Urinary bladder (tissue), 4 donors: ENCODE measurements around the gene TXNL1. TPM values are rescaled to one million over a fixed set of nuclear protein-coding genes. Genes with fewer than 3 reads are reported as not detected.

Source experiments
- DNase-seq: peaks from one replicate; pipeline ENCODE4 v3.0.0-alpha.2; 2015; ENCODE audit errors: extremely low spot score
- H3K27ac ChIP-seq: one replicate; pipeline ENCODE4 v1.5.1; 2013; ENCODE audit warnings: low read depth, mild to moderate bottlenecking, moderate library complexity
- H3K36me3 ChIP-seq: one replicate; pipeline ENCODE4 v1.6.1; 2013; ENCODE audit warnings: mild to moderate bottlenecking, moderate library complexity; ENCODE audit not compliant: insufficient read depth
- H3K4me1 ChIP-seq: one replicate; pipeline ENCODE4 v1.6.1; 2013; ENCODE audit warnings: mild to moderate bottlenecking, moderate library complexity; ENCODE audit not compliant: insufficient read depth
- H3K4me3 ChIP-seq: one replicate; pipeline ENCODE4 v1.5.1; 2013; ENCODE audit warnings: low read depth, low read length
- WGBS: extraction: QIAGEN DNeasy Blood & Tissue Kit; methylation state at CpG from one replicate; pipeline ENCODE4 v1.1.7; 2013; 5-methylcytosine and 5-hydroxymethylcytosine counted together
- polyA plus RNA-seq: library from polyadenylated mRNA; stranded (reverse); fragments of 200-250 nt; gene quantifications from one replicate; pipeline ENCODE4 v1.2.3, GENCODE V29; 2013
- total RNA-seq: library from RNA; depleted of rRNA; stranded (reverse); fragments of >200 nt; gene quantifications from one replicate; pipeline ENCODE4 v1.2.3, GENCODE V29; 2014
- donor health status: healthy with polysubstance abuse.
- donor health status: healthy.

Gene TXNL1
- total and polyA plus RNA-seq, 2 donors, result 50.2 to 61.7 TPM

GRCh38 chr18:56637176-56637575 is 1.2 kb downstream of the TXNL1 start:
- peak overlapping the region; percentile 87 for H3K4me3 ChIP-seq
- no peaks in the 10 kb centered on the region for H3K36me3 ChIP-seq
- 3% methylated on average over 8 of the region's 8 CpGs for WGBS
- DNase-seq, result no peak
- no peaks in the 10 kb centered on the region for H3K4me1 ChIP-seq
- H3K27ac ChIP-seq, result peak overlapping the region; percentile 5

DNA sequence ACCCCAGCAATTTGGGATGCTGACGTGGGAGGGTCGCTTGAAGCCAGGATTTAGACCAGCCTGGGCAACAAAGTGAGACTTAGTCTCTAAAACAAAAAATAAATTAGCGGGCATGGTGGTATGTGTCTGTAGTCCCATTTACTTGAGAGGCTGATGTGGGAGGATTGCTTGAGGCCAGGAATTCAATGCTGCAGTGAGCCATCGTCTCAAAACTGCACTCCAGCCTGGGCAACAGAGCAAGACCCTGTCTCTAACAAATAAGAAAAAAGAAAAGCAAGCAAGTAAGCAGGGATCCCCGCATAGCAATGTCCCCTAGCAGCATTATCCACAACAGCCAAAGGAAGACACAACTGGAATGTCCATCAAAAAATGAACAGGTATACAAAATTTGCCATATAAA is 3.4 kb downstream of the TXNL1 start:
- DNase-seq, result no peak
- H3K4me3 ChIP-seq, result no peak overlapping the region
- no peaks in the 10 kb centered on the region for H3K36me3 ChIP-seq
- H3K27ac ChIP-seq, result no peak overlapping the region
- H3K4me1 ChIP-seq, result no peaks in the 10 kb centered on the region
- 93% methylated on average over 5 of the region's 5 CpGs for WGBS

DNA sequence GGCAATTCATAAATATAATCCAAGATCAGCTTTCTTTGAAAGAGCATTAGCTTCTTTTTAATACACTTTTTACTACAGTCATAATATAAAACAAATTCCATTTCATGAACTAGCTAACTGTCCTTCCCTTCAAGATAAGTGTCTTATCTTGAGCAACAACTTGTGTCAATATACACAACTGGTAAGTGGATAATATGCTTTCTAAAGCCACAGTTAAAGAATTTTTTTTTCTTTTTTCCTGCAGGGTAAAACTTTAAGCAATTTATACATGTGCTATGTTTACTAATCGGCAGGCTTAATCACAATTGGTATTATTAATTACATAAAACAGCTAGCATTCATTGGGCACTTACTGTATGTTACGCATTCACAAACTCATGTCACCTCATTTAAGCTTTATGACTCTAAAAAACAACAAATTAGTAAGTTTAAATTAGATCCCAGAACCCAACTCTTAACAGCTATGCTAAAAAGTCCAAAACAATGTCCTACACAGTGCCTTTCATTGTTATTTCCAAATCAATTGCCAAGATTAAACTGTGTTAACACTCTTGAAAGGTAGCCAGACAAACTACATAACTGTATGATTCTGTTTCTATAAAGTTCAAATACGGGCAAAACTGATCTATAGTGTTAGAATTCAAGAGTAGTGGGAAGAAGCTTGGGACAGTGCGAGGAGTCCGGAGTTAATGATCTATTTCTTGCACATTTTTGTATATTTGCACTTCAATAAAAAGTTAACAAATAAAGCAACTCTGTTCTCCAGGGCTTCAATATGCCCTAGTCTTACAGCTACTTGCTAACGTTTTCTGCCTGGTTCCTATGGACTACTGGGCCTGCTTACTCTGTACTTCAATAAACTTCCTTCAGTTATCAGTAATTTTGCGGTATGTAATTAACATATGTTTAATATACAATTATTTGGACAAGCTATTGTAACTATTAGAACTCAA is 6.0 kb downstream of the TXNL1 start:
- Histone ChIP-seq H3K4me3 (no peak overlapping the region), H3K36me3 (no peaks in the 10 kb centered on the region), H3K27ac (no peak overlapping the region), H3K4me1 (no peaks in the 10 kb centered on the region)
- DNase-seq, result no peak
- 84% methylated on average over 7 of the region's 7 CpGs for WGBS

- WGBS, result 71% methylated on average over 2 of the region's 2 CpGs
- no peak for DNase-seq
- H3K36me3 ChIP-seq, result no peaks in the 10 kb centered on the region
- H3K4me3 ChIP-seq, result no peak overlapping the region
- no peaks in the 10 kb centered on the region for H3K4me1 ChIP-seq
- H3K27ac ChIP-seq, result no peak overlapping the region
These were observed 10.4 kb downstream of the TXNL1 start for GRCh38 chr18:56627991-56628390.

DNA sequence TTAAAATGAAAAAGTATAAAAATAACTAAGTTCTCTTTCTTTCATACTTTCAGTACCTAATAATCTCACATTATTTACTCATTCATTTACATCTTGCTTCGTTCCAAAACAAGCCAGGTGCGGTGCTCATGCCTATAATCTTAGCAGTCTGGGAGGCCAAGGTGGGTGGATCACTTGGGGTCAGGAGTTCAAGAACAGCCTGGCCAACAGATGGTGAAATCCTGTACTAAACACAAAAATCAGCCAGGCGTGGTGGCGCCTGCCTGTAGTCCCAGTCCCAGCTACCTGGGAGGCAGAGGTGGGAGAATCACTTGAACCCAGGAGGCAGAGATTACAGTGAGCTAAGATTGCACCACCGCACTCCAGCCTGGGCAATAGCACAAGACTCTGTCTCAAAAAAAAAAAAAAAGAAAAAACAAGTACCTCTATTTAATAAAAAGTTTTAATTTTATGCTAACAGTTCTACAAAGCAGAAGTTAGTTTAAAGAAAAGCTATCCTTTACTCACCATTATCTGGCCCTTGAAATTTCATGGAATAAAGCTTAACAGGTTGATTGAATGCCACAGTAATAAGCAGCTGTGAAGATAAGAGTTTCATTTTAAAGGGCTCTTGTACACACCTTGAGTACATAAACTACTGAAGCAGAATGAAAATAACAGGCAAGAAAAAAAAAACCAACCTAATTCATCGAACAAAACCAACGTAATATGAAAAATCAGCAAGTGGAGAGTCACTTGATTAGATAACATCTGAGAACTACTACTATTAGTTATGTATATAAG is 22.5 kb downstream of the TXNL1 start:
- no peak for DNase-seq
- Histone ChIP-seq H3K36me3 (peaks cover 4% of the 10 kb centered on the region), H3K4me1 (no peaks in the 10 kb centered on the region), H3K27ac (no peak overlapping the region), H3K4me3 (no peak overlapping the region)
- WGBS, result 85% methylated on average over 7 of the region's 7 CpGs

GRCh38 chr18:56606618-56607017 is 31.8 kb downstream of the TXNL1 start:
- Histone ChIP-seq H3K27ac (no peak overlapping the region), H3K4me3 (no peak overlapping the region), H3K36me3 (peaks cover 2% of the 10 kb centered on the region), H3K4me1 (no peaks in the 10 kb centered on the region)
- WGBS, result 96% methylated on average over 2 of the region's 2 CpGs
- DNase-seq, result no peak

GRCh38 chr18:56598422-56598821 is 40.0 kb downstream of the TXNL1 start:
- DNase-seq, result no peak
- Histone ChIP-seq H3K4me3 (no peak overlapping the region), H3K27ac (no peak overlapping the region), H3K4me1 (no peaks in the 10 kb centered on the region), H3K36me3 (no peaks in the 10 kb centered on the region)
- 85% methylated on average over 4 of the region's 4 CpGs for WGBS

DNA sequence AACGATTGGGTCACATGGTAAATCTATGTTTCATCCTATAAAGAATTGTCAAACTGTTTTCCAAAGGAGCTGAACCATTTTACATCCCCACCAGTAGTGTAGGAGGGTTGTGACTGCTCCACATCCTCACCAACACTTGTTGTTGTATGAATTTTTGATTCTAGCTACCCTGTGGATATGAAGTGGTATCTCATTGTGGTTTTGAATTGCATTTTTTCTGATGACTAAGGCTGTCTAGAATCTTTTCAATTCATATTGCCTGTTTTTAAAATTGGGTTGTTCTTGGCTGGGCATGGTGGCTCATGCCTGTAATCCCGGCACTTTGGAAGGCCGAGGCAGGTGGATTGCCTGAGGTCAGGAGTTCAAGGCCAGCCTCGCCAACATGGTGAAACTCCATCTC is 44.5 kb downstream of the TXNL1 start:
- Histone ChIP-seq H3K4me3 (no peak overlapping the region), H3K27ac (no peak overlapping the region), H3K36me3 (no peaks in the 10 kb centered on the region), H3K4me1 (no peaks in the 10 kb centered on the region)
- DNase-seq, result no peak
- WGBS, result 97% methylated on average over 4 of the region's 4 CpGs

GRCh38 chr18:56580026-56580425 is 58.4 kb downstream of the TXNL1 start:
- no peaks in the 10 kb centered on the region for H3K4me1 ChIP-seq
- H3K27ac ChIP-seq, result no peak overlapping the region
- 78% methylated on average over 3 of the region's 3 CpGs for WGBS

DNA sequence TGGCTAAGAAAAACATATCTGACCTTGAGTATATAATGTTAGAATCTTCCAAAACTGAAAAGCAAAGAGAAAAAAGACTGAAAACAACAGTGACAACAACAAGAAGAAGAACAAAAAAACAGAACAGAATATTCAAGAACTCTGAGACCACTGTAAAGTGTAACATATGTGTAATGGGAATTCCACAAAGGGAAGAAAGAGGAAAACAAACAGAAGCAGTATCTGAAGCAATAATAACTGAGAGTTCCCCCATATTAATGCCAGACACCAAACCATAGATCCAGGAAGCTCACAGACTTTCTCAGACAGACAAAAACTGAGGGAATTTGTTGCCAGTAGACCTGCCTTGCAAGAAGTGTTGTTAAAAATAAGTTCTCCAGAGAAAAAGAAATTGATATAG is 58.9 kb downstream of the TXNL1 start:
- no peak overlapping the region for H3K4me3 ChIP-seq
- no peak for DNase-seq
- H3K27ac ChIP-seq, result no peak overlapping the region
- H3K4me1 ChIP-seq, result no peaks in the 10 kb centered on the region
- H3K36me3 ChIP-seq, result no peaks in the 10 kb centered on the region

More at GRCh38 chr18:56580026-56580425, 58.4 kb downstream of the TXNL1 start:
- no peaks in the 10 kb centered on the region for H3K36me3 ChIP-seq
- DNase-seq, result no peak
- no peak overlapping the region for H3K4me3 ChIP-seq

DNA sequence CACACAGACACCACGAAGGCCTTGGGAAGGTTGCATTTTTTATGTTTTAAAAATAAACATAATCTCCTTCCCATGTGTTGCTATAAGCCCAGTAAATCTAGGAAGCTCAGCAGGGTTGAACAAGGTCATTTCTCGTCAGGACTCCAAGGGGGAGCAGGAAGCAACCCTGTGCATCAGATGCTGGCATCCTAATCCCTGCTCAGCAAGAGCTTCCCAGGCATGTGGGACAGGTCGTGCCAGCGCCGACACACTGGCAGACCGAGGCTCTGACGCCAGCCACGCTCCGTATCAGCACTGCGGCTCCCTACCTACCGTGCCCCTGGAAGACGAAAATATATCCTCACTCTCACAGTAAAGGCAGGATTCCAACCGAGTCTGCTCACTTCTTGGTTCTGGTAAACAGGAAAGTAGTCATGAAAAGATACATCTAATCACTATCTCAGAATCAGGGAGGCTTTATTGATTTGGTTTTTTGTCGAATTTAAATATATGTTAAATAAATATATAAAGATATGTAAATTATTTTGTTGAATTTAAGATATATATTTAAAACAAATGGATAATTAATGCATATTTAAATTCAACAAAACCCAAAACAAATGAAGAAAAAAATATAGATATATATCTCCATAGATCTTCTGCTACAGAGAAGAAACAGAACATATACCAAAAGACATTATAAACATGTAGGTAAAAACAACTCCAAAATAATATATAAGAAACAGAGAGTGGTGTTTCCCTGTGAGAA is 61.4 kb downstream of the TXNL1 start:
- Histone ChIP-seq H3K4me1 (no peaks in the 10 kb centered on the region), H3K27ac (no peak overlapping the region), H3K36me3 (no peaks in the 10 kb centered on the region), H3K4me3 (no peak overlapping the region)
- DNase-seq, result no peak
- 40% methylated on average over 14 of the region's 14 CpGs for WGBS

DNA sequence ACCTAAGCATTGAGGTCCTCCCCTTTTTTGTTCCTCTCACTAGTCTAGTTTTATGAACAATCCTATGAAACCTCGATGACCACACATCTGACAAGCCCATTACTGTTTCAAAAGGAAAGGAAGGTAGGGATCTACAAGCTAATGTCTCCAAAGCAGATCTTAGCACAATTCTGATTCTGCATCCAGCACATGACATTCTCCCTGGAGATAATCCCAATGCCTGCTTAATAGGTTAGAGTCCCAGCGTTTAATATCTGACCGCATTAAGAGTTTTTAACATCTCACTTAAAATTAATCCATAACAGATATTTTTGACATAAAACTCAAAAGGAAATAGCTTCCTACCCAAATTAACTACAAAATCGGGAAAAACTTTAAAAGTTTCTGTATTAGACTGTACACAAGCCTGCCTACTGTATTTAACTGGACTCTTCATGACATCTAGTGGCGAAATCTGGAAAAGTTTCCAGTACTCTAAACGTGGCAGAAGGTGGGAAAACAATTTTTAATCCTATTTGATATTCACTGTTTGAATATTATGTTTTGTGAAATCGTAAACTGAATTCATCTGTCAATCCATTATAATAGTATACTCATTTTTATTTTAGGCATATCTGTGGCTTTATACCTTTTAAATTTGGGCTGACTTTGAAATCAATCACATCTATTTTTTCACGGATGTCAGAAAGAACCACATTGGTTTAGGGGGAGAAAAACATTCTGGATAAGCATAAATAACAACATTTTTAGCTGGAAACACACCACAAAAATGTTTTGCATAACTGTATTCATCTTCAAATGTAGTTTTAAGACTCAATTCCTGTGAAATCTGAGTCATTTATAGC is 62.4 kb downstream of the TXNL1 start:
- 30% methylated on average over 8 of the region's 8 CpGs for WGBS
- peak; percentile 46 for DNase-seq
- H3K27ac ChIP-seq, result no peak overlapping the region

GRCh38 chr18:56574861-56575260 is 63.5 kb downstream of the TXNL1 start:
- no peaks in the 10 kb centered on the region for H3K4me1 ChIP-seq
- WGBS, result 8% methylated on average over 3 of the region's 3 CpGs
- no peak overlapping the region for H3K4me3 ChIP-seq
- H3K36me3 ChIP-seq, result no peaks in the 10 kb centered on the region
- H3K27ac ChIP-seq, result no peak overlapping the region
- no peak for DNase-seq

More for the DNA sequence above, 62.4 kb downstream of the TXNL1 start:
- Histone ChIP-seq H3K4me1 (no peaks in the 10 kb centered on the region), H3K4me3 (no peak overlapping the region), H3K36me3 (no peaks in the 10 kb centered on the region)
